ENCODE measurements around the gene SH3BGRL.
A peak's percentile ranks its signal among the peaks of the same experiment; 100 is the strongest.

The SH3BGRL gene

DNA sequence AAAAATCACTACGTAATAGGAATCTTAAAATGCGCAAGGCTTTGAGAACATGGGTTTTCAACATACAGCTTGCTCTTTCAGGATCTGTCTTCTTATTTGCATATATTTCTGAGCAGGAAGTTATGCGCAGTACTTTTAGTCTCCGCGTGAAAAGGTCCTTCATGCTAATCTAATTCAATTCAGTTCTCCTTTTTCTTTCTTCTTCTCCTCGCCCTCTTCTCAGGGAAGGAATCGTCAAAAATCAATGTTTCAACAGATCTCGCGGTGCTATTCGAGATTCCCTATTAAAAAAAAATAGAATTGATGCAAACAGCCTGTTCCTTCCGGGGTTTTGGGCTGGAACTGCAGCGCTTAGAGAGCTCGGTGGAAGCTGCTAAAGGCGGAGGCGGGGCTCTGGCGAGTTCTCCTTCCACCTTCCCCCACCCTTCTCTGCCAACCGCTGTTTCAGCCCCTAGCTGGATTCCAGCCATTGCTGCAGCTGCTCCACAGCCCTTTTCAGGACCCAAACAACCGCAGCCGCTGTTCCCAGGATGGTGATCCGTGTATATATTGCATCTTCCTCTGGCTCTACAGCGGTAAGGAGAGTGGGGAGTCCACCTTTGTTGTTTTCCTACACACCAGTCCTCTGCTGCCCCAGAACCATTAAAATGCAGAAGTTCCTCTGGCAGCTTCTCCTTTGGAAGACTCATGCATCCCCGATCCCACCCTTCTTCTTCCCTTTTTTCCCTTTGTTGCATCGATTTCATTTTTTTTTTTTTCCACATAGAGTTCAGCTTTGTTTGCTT, at the start of gene SH3BGRL, which contains the start of gene HMGN5:
Gene SH3BGRL, plus strand, starts transcription at position 432 of the 785 bp plus-strand sequence. Its CDS starts 99 bp downstream, at position 531.
Gene HMGN5, minus strand, starts transcription at position 243 of the 785 bp plus-strand sequence. CDS start 80,364 bp downstream, outside the sequence.
- DNase-seq: peak; percentile 81

DNA sequence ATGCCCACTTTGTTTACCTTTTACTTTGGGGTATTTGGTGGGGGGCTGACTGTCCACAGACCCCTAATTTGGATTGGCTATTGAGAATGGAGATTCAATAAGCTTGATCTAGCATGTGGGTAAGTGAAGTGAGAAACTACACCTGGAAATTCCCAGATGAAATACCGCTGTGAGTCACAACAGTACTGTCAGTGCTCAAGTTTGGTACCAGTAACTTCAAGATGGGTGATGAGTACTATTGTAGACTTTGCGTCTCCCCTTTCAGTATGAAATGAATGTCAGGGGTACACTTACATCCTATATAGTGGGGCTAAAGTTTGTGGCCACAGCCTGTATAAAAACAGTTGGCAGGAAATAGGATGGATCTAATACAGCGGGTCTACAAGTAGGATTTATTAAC, 33.5 kb upstream of the SH3BGRL start:
- no peak for DNase-seq

DNA sequence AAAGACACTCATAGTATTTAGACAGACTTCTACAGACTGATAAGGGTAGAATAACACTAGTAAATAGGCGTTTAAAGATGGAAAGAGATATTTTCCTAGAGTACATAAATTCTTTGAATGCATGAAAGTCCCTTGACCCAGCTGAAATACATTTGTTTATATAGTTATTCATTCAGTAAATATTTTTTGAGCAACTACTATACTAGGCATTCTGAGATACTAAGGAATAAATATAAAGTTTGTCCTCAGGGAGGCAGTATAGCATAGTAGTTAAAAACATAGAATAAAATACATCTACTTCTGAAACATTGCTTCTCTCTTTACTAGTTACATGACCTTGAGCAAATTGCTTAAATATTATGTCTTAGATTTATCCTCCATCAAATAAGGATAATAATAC, 27.6 kb upstream of the SH3BGRL start:
- DNase-seq: no peak

DNA sequence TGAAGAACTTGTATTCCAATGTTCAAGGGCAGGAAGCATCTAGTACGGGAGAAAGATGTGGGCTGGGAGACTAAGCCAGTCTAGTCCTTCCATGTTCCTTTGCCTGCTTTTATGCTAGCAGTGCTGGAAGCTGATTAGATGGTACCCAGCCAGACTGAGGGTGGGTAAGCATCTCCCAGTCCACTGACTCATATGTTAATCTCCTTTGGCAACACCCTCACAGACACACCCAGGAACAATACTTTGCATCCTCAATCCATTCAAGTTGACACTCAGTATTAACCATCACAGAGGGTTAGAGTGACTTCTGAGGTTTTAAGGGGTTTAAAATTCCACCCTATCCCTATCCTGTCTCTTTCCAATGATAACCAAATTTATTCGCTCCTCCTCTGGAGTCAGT, 6.6 kb upstream of the SH3BGRL start:
- no peak for DNase-seq

DNA sequence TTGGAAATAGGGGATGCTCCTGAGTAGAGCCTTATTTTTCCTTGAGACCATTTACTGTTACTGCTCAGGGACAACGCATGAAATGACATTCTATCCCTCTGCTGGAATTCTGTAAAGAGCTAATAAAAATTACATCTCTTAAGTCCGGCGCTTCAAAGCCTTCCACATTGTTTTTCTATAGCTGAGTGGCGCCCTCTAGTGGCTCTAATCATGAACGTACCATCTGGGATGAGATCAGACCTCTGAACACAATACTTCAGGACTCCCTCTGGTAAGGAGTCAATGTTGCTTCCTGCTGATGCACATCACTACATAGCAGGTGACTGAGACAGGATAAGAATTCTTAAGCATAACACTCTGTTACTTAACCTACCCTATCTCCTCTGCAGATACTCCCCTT, 6.2 kb upstream of the SH3BGRL start:
- no peak for DNase-seq

DNA sequence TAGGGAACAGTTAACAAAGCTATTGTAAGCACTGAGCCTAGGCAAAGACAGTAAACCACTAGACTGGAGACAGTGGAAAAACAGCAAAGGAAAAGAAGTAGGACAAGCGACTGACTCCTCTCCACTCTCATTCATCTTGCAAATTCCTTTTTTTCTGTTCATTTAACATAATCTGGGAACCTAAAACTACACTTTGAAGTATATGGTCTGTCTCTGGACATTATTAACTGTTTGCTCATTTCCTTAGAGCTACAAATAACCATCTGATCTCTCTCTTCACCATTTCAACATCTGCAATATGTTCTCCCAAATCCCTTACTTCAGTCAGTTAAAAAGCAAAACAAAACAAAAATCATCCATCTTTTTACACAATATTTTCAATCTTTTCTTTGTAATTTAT, 831 bp upstream of the SH3BGRL start:
- DNase-seq: no peak

DNA sequence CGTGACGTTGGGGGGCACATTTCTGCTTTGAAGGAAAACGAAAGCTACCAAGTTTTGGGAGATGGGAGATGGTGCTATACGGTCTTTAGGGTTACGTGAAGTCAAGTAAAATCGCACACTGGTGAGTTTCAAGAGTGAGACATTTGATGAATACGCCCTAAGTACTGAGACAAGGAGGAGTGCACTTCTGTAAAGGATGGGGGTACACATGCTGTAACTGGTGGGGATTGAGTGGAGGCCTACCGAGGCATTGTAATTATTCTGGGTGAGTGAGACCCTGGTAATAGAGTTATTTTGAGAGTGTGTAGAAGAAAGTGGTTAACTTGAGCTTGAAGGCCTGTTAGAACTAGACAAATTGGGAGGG, 536 bp downstream of the SH3BGRL start:
- DNase-seq: no peak

DNA sequence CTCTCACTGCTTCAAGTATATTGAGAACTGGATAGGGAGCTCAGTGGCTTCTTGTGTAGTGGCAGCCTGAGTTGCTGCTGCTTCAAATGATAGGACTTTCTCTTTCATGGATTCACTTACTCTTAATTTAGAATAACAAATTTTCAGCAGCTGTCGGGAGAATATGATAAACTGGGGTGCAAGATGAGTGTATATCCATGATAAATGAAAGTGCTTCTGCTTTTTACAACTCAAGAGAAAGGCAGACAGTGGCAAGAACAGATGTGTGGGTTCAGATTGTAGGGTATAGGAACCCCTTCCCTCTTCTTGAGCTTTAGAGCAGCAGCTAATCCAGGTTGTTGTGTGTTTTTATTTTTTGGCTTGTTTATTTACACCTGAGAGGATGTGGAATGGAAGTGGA, 1.0 kb downstream of the SH3BGRL start:
- no peak for DNase-seq

DNA sequence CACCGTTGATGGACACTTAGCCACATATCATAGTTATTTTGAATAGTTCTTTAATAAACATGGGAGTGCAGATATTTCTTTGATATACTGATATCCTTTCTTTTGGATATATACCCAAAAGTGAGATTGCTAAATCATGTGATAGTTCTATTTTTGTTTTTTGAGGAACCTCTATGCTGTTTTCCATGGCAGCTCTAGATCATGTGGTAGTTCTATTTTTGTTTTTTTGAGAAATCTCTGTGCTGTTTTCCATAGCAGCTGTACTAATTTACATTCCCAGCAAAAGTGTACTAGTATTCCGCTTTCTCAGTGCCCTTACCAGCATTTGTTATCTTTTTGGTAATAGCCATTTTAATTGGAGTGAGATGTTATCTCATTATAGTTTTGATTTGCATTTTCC, 3.6 kb downstream of the SH3BGRL start:
- no peak for DNase-seq

DNA sequence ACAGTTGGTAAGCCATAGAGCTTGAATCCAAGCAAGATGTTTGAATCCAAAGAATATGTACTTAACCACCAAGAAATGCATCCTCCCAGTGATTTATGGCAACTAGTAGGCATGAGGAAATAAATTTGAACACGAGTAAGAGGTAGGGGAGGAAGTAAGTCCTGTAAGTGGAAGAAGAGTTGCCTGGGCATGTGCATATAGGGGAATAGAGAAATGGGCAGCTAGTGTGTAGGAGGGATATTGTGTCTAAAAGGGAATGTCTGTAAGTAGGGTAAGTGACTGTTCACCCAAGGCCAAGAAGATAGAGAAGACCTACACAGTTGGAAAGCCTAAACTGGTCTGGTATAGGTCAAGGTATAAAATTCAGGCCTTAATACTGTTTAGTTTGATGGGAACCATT, 4.6 kb downstream of the SH3BGRL start:
- DNase-seq: no peak

DNA sequence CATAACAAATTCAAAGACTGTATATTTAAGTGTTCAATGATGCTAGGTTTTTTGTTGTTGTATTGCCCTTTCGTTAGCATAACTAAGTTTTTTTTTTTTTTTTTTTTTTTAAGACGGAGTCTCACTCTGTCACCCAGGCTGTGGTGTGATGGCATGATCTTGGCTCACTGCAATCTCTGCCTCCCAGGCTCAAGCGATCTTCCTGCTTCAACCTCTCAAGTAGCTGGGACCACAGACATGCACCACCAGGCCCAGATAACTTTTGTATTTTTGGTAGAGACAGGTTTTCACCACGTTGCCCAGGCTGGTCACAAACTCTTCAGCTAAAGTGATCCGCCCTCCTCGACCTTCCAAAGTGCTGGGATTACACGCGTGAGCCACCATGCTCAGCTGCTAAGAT, 7.0 kb downstream of the SH3BGRL start:
- no peak for DNase-seq

DNA sequence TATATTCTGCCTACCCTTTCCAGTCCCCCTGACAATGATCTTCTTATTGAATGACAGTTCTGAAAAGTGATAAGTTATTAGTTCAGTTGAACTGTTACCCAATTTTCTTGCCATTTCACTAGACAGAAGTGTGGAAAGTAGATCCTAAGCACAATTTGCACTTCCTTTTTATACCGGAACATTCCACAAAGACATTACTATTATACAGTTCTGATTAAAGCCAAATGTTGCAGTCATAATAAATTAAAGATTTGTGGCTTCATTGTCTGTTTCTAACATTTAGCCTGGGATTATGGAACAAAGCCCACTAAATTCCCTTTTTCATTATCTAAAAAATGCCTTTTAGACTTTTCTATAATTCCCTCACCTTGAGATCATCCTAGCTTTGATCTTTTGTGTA, 13.8 kb downstream of the SH3BGRL start:
- DNase-seq: no peak

DNA sequence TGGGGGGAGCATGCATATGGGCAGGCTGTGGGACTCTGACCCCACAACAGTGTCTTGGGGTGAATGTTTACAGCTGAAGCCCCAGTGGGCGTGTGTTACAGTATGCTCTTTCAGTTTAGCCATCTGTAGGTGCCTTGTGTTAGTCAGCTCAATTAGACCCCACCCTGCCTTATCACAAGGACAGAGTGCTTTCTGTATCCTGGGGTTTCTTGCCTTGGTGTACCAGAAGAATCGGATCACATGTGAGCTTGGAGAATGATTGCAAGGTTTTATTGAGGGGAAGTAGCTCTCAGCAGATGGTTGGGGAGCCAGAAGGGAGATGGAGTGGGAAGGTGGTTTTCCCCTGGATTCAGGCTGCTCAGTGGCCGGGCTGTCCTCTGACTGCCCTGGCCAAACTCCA, 27.3 kb downstream of the SH3BGRL start:
- no peak for DNase-seq

DNA sequence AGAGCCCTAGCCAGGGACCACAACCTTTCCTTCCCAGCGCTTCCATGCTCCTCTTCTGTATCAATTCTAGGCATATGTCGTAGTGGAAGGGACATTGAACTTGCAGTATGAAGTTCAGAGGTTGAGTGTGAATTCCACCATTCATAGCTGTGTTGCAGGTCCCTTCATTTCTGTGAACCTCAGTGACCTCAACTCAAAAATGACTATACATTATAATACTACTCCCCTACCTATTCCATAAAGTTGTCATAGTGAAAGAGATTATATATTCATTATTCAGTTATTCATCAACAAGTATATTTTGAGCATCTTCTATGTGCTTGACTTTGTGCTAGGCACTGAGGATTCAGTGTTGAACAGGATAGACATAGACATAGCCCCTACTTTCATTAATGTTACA, 28.0 kb downstream of the SH3BGRL start:
- DNase-seq: no peak

DNA sequence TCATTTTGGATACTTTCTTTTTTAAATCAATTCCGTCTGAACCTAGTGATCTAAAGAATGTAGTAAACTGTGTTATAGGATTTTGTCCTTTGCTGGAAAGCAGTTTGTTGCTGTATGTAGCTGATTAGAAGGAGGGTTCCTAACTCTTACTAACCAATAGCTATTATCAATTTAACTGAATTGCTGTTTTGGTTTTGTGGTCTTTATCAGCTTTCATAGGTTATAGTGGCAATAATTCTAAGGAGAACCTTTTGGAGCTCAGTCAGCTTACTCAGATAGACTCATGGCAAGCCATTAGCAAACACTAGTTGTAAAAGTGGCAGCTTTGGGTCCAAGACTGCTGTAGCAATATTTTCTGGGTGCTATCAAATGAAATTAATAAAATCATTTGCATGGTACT, 29.6 kb downstream of the SH3BGRL start:
- no peak for DNase-seq

DNA sequence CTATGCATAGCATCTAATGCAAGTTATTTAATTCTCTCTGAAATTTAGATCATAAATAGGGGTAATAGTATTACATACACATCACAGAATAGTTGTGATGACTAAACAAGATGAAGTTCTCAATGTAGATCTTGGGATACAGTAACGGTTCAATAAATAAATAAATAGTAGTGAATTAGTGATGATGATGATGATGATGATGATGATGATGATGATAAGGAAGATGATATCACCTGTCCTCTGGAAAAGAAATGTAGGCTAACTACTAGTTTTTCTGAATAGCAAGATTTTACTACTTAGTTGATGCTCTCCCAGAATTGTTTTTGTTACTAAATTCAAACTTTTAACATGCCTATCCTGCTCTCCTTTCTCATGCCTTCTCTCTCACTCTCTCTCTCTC, 30.3 kb downstream of the SH3BGRL start:
- DNase-seq: no peak

DNA sequence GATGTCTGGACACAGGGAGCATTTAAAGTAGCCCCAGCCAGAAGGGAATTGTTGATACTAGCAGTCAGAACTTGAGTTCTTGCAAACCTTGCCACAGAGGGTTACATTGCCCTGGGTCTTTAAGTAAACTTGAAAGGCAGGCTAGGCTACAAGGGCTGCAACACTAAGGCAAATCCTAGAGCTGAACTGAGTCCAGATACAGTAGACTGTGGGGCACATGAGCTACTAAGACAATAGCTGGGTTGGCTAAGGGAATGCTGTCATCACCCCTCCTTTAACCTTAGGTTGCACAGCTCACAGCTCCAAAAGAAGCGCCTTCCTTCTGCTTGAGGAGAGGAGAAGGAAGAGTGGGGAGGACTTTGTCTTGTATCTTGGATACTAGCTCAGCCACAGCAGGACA, 35.6 kb downstream of the SH3BGRL start:
- DNase-seq: no peak

DNA sequence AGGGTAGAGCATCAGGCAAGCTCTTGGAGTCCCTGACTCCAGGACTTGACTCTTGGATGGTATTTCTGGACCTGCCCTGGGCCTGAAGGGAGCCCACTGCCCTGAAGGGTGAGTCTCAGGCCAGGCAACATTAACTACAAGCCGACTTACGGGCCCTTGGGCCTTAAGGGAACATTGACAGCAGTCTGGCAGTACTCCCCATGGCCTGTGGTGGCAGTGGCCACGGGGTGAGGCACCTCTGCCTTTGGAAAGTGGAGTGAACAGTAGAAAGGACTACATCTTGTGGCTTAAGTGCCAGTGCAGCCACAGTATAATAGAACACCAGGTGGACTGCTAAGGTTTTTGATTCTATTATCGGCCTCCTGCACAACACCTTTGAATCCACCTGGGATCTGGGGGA, 36.3 kb downstream of the SH3BGRL start:
- no peak for DNase-seq

DNA sequence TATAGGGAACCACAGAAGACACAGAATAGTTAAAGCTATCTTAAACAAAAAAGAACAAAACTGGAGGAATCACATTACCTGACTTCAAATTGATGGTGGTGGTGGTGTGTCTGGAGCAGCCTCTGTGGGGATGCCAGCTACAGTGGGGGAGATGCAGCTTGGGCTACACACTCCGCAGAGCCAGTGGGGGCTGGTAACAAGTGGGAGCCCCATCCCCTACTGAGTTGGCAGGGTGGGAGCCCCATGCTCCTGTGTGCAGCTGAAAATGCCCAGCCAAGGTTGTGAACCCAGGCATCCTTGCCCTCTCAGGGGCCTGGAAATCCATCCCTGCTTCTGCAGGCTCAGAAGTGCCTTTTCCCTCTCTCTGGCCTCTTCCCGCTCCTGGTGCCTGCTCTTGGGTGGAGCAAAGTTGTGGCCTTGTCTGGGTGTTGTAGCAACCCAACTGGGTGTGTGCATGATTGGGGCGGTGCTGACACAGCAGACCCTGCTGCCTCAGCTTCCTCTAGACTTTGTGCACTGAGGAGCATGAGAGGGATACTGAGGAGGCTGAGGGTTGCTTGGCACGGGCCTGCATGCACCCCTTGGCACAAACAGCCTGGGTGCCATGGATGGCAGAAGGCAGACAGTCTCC, 38.9 kb downstream of the SH3BGRL start:
- DNase-seq: no peak

DNA sequence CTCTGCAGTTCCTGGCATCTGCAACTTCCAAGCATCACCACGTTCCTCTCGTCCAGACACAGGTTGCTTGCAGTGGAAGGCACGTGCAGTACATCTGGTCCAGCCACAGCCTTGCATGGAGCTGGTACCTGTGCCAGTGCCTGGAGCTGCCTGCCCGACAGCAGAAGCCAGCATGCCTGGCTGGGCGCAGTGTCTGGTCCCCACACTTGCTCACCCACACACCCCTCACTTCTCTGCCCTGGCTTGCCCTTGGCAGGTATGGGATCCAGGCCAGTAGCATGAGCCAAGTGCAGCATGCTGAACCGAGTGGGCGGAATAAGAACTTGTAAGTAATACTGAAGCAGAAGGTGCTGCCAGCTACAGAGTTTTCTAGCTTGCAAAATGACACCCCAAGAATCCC, 39.9 kb downstream of the SH3BGRL start:
- DNase-seq: no peak

DNA sequence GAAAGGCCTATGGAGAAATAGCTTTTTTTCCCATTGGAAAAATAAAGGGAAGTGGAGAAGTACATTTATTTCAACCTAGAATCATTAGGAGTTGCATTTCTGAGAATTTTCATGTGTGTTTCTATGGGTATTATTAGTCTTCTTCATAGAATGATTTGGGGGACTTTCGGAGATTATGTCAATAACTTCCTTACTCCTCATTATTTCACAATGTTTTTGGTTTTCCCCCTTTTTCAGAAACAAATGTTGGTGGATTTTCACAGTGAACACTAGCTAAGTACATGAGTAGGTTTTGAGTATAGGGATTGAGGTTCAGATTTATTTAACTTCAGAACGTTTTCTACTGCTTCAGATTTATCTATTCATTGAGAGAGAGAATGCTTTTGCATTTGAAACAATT, 54.0 kb downstream of the SH3BGRL start:
- no peak for DNase-seq

DNA sequence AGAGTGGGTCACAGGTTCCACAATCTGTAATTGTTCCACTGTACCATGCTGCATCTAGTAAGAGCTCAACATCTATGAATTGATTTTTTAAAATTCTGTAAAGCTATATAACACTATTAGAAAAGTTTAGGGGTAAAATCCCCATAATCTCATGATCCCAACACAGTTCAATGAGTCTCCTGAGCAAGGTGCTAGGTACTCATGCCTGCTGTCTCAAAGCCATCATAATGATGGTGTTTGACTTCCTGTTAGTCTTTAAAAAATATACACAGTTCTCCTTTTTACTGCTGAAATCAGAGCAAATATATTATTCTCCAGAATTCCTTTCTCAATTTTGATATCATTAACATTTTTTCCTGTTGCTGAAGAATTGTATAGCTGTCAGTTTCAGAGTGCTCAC, 55.9 kb downstream of the SH3BGRL start:
- no peak for DNase-seq

DNA sequence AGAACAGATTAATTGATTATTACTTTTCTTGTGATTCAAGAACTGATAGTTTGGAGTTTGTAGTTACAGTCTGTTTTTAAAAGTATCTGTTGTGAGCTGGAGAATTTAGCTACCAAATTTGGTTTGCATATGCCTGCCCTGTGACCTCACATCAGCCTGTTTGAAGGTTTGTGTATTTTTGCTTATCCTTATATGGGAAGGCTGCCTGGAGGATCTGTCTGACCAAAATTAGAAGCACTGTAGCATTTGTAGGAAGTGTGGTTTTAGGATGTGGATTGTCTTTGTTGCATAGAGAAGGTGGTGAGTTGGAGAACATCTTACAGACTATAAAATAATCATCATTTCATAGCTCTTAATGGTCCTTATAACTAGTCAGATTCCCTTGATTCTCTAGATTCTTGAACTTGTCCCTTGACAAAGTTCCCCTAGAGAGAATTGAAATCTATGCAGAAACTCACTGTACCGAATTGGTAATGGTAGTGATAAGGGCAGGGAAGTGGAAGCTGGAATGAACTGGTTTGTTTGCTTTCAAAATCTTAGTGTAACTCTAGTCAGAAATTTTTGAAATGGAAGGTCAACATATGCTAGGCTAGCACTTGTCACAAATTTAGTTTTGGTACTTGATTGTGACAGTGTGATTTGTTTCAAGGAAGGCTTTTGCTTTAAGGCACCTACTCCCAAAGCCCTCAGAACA, 57.3 kb downstream of the SH3BGRL start:
- no peak for DNase-seq

DNA sequence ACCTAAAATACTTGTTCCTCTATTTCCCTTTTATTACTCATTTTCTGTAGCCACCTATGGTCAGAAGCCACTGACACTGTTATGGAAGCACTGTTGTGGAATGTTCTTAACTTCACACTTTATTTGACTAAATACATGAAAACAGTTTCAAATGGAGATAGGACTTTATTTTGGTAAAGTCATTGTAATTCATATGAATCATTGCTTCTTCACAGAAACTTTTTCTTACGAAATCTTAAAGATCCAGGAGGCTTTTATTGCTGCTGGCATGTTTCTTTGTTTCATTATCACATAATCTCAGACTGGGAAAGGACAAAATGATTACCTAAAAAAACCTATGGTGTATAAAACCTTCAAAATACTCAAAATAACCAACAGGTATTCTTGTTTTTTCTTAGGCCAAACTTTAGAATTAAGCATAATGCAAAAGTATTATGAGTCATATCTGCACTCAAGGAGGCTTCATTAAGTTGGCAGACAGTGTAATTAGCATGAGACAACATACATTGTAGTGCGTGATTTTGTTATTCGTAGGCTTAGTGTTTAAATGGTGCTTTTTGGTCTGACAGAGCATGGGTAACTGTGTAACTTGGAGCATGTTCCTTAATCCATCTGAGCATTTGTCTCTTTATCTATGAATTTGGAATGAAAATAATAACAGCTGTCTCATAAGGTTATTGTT, 58.0 kb downstream of the SH3BGRL start:
- no peak for DNase-seq
